C4-2B (cell line): ENCODE results near the gene HNRNPU.
A peak's percentile ranks its signal among the peaks of the same experiment; 100 is the strongest.

Experiments
- H3K27ac ChIP-seq: fragments of 450-650 bp; 2 replicates; pipeline ENCODE4 v1.5.1; 2017
- ZFX ChIP-seq: fragments of 450-650 bp; IDR thresholded peaks from 2 replicates; pipeline ENCODE4 v1.6.1; 2017
- TF ChIP-seq, protein P1 (sequence below): fragments of 450-650 bp; conservative IDR thresholded peaks from 2 replicates; pipeline ENCODE4 v1.5.1; 2017; ENCODE audit warnings: mild to moderate bottlenecking

HNRNPU gene

DNA sequence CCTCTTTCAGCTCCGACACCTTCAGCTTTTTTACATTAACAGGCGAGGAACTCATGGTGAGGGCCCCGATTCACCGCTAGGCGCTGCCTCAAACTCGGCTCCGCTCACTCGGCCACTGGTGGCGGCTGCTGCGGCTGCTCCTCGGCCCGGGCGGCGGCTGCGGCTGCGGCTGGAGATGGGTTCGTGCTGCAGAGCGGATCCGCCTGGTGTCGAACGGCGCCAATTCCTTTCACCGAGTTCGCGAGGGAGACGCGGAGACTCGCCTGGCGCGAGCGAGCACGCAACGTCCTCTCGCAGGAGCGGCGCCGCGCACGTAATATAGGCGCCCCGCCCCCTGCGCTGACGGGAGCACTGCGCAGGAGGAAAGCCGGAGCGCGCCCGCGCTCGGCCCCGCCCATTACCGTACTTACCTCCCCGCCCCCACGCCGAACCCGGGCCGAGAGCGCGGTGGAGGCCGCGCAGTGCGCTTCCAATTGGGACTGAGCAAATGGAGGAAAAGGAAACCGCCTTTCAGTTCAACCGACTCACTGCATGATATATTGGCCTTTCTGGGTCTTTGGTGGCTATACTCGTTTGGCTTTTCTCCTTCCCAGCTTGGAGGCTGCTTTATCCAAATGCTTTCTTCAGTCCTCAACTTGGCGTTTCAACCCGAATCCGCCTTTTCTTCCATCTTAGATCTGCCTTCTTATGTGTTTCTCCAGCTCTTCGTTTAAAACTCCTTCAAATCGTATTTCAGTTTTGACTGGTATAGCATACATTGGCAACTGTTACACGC is at the start of gene HNRNPU:
Gene HNRNPU, minus strand, starts transcription at position 291 of the 775 bp plus-strand sequence. Its CDS starts 236 bp downstream, at position 55.
- peak within 1 kb of the TSS; percentile 100 for H3K27ac ChIP-seq
- TF ChIP-seq ZFX, result no peak; the same call in none of the 2 replicates
- TF ChIP-seq, protein P1, sequence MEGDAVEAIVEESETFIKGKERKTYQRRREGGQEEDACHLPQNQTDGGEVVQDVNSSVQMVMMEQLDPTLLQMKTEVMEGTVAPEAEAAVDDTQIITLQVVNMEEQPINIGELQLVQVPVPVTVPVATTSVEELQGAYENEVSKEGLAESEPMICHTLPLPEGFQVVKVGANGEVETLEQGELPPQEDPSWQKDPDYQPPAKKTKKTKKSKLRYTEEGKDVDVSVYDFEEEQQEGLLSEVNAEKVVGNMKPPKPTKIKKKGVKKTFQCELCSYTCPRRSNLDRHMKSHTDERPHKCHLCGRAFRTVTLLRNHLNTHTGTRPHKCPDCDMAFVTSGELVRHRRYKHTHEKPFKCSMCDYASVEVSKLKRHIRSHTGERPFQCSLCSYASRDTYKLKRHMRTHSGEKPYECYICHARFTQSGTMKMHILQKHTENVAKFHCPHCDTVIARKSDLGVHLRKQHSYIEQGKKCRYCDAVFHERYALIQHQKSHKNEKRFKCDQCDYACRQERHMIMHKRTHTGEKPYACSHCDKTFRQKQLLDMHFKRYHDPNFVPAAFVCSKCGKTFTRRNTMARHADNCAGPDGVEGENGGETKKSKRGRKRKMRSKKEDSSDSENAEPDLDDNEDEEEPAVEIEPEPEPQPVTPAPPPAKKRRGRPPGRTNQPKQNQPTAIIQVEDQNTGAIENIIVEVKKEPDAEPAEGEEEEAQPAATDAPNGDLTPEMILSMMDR, result no peak; the same call in 1 of the 2 replicates

DNA sequence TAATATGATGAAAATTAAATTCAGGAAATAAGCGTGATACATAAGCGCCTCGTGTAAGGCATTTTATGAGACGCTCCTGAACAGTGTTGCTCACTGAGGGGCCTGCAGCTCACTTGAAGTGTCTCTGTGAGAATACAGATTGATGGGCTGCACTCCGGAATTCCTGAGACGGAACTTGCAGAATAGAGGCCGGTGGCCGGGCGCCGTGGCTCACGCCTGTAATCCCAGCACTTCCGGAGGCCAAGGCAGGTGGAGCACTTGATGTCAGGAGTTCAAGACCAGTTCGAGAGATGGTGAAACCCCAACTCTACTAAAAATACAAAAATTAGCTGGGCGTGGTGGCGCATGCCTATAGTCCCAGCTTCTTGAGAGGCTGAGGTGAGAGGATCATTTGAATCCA is 49.5 kb upstream of the HNRNPU start:
- TF ChIP-seq, protein P1, result no peak
- no peak for TF ChIP-seq ZFX

DNA sequence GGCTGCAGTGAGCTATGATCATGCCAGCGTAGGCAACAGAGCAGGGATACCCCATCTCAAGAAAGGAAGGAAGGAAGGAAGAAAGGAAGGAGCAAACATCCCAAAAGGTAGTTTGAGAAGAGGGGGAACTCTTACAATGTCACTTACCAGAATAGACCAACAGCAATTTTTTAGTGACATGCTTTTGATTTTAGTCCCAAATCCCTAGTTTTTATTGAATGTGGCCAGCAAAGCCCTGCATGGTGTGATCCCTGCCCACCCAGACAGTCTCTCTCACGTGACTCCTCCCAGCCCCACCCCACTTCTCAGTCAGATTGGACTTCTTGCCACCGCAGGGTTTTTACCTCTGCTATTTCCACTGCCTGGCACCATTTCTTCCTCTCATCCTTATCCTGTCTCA is 39.8 kb upstream of the HNRNPU start:
- no peak overlapping the region for H3K27ac ChIP-seq
- TF ChIP-seq, protein P1, result no peak
- TF ChIP-seq ZFX, result no peak

More for the DNA sequence above, 49.5 kb upstream of the HNRNPU start:
- H3K27ac ChIP-seq, result no peak overlapping the region

DNA sequence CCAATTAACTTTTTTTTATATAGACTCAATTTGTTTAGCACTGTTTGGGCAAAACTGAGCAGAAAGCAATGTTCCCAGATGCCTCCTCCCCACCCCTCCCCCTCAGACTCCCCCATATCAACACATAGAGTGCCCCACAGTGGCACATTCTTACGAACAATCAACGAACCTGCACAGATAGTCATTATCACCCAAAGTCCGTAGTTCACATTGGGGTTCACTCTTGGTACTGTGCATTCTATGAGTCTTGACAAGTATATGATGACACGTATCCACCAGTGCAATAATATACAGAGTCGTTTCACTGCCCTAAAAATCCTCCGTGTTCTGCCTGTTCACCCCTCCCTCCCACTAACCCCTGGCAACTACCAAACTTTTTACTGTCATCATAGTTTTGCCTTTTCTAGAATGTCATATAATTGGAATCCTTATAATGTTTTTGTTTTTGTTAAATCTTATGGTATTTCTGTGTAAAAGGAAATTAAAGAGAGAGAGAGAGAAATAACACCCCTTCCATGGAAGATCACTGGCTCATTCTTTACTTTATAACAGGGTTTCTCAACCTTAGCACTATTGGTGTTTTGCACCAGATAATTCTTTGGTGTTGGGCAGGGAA is 37.2 kb upstream of the HNRNPU start:
- no peak overlapping the region for H3K27ac ChIP-seq
- TF ChIP-seq, protein P1, result no peak
- no peak for TF ChIP-seq ZFX

DNA sequence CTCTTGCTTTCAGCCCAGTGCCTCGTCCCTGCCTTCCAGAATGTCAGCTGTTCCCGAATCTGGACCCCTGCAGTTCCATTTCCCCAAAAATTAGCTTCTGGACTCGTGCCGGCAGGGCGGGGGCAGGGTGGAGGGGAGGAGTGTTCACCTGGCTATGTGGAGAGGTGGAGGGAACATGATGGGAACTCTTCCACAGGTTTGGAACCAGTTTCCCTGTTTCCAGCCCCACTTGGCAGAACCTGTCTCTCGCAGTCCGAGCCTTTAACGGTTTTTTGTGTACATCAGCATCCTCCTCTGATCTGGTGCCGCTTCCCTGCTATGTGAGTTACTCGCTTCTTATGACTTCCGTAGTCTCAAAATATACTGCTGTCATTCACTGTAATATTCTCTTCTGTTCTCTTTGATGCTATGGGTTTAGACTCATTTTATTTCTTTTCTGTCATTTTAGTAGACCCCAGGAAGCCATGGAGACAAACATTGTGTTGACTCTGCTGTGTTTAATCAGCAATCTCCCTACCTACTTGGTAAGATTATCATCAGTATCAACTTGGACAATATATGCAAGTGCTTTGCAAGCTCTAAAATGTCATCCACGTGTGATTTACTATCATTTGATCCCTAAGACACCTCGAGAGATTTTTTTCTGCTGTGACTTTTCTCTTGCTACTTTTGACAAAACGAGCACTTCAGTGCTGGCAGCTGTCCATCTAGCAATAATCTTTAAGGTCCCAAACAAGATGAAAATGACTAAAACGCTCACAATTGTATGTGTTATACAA is 33.3 kb upstream of the HNRNPU start:
- H3K27ac ChIP-seq, result no peak overlapping the region
- TF ChIP-seq ZFX, result no peak
- TF ChIP-seq, protein P1, result no peak

DNA sequence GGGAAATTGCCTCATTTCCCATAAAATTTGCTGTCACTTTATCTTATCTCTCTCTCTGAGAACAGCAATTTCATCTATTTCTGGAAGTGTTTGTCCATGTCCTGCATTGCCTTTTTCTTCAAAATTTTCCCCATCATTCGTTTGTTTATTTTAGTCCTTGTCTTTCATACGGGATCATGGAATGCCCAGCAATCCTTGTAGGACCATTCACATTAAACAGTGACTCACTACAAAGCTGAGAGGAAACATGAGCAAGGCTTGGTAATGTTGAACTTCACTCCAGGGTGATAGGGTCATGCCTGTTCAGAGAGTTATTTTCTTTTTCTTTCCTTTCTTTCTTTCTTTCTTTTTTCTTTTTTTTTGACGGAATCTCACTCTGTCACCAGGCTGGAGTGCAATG is 32.2 kb upstream of the HNRNPU start:
- TF ChIP-seq, protein P1, result no peak
- no peak for TF ChIP-seq ZFX
- no peak overlapping the region for H3K27ac ChIP-seq

DNA sequence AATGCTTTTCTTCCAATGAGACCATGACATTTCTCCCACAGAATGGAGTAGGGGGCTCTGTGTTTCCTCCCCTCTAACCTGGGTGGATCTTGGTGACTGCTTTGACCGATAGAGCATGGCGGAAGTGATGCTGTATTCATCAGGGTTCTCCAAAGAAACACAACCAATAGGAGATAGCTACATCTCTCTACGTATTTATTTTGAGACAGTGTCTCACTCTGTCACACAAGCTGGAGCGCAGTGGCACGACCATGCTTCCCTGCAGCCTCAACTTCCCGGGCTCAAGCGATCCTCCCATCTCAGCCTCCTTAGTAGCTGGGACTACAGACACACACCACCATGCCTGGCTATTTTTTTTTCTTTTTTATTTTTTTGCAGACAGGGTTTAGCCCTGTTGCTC is 29.5 kb upstream of the HNRNPU start:
- TF ChIP-seq, protein P1, result no peak
- no peak for TF ChIP-seq ZFX
- no peak overlapping the region for H3K27ac ChIP-seq
